D341Med (cell line): ENCODE data around the gene SF3A2.
"Not testable (repeated sequence)": the region's sequence is repeated elsewhere in the genome, so short reads cannot be mapped to it uniquely, and the experiment has no call there.

Experiments
- DNase-seq: peaks from one replicate; pipeline ENCODE4 v3.0.0; 2012; ENCODE audit warnings: low spot score

SF3A2 gene, protein sequence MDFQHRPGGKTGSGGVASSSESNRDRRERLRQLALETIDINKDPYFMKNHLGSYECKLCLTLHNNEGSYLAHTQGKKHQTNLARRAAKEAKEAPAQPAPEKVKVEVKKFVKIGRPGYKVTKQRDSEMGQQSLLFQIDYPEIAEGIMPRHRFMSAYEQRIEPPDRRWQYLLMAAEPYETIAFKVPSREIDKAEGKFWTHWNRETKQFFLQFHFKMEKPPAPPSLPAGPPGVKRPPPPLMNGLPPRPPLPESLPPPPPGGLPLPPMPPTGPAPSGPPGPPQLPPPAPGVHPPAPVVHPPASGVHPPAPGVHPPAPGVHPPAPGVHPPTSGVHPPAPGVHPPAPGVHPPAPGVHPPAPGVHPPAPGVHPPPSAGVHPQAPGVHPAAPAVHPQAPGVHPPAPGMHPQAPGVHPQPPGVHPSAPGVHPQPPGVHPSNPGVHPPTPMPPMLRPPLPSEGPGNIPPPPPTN

DNA sequence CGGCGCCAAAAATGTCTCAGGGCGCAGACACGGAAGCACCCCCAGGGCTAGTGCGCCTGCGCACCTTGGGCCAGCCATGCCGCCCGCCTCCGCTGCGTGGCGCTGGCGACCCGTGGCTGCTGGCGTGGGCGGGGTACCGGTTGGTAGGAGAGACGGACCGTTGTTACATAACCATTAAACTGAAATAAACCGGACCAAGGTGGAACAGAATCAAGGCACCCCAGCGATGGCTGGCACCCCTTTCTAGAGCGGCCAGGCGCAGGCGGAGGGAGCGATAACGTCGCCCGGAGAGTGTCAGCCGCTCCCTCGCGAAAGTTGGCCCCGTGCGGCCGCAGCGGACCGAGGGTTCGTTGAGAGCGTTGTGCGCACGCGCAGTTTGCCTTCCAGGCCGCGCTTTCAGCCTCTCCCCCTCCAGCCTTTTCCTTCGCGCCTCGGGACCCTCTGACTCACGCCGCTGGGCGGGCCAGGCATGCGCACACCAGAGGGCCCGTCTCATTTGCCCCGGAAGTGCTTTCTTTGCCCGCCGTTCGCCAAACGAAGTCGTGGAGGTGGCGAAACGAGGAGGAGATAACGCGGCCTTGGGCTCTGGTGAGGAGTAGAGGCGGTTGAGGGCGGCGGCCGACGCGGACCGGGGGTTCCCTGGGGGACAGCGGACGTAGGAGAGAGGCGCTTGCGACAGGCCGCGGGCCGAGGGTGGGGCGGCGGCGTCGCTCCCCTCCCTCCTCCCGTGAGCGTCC lies at the start of gene SF3A2, which contains the start of gene PLEKHJ1:
Gene SF3A2 (plus strand): TSS at position 511 of the 737 bp plus-strand sequence. CDS start 6,595 bp downstream, outside the sequence.
Gene PLEKHJ1 (minus strand): TSS at position 16 of the 737 bp plus-strand sequence. CDS start 81 bp downstream, outside the sequence.
- DNase-seq = peak; percentile 99

DNA sequence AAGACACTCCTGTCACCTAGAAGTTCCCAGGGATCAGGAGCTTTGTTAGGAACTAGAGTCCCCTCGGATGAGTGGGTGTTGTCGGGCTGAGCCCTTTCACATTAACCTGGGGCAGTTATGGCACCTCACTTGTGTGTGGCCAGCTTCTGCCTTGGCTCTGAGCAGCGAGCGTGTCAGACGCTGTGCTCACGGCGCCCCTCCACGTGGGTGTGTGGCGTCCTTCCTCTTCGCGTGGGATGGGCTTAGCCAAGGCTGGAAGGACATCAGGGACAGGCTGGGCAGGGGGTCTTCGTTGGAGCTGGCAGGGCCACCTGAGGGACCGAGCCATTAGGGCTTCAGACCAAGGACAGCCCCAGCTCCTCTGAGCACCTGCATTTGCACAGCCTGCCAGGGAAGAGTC lies 49.5 kb upstream of the SF3A2 start:
- DNase-seq = no peak

DNA sequence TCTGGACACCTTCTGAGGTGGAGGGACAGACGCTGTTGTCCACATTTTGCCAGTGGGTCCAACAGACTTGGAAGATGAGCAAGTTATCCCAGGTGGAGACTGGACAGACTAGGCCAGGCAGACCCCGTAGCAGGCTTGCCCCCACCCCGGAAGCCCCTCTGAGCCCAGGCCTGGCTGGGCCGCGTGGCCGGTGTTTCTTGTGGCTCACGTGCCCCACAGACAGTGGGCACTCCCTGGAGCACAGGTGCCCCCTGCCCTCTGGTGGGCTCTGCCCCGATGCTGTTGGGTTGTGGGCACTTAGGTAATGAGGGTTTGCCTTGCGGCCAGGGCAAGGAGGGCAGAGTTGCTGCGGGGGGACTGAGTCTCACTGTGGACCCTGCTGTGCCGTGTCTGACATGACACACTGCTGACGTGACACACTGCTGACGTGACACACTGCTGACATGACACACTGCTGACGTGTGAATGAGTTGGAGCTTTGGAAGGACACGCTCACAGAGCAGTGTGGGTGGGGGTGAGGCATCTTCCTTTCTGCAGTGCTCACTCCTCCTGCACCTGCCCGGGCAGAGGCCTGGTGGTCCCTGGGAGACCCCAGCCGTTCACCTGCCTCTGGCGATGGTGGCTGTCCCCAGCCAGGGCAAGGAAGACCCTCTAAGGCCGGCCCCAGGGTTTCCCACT lies 47.8 kb upstream of the SF3A2 start:
- no peak for DNase-seq

DNA sequence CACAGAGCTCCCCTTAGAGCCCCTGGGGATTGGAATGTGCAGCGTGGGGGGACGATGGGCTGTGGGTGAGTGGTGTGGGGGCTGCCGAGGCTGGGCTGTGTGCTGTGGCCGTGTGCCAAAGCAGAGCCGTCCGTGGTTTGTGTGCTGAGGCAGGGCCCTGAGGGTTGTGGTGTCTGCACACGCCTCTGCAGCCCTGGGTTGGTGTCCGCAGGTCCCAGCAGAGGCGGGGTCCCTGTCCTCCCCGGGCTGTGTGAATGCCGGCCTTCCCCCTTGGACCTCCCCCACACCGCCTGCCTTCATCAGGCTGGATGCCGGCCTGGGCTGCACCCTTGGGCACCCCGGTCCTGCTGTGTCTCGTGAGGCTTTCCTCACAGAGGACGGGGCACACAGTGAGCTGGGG lies 46.7 kb upstream of the SF3A2 start:
- no peak for DNase-seq

DNA sequence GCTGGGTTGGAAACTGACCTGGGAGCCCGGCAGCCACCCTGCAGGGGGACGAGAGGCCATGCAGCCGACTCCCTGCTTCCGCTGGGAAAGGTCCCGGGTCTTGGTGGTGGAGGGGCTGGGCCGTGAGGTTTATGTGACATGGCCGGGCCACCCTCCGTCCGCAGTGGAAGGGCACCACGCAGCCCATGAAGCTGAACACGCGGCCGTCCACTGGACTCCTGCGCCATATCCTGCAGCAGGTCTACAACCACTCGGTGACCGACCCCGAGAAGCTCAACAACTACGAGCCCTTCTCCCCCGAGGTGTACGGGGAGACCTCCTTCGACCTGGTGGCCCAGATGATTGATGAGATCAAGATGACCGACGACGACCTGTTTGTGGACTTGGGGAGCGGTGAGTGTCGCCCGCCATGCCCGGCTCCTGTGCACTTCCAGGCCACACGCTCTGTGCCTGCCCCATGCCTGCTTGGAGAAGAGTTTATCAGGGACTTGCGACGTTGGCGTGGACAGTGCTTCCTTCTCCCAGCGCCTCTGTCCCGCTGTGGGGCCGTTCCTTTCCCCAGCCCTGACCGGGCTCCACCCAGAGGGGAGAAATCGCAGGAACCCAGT lies 45.7 kb upstream of the SF3A2 start:
- DNase-seq = no peak

DNA sequence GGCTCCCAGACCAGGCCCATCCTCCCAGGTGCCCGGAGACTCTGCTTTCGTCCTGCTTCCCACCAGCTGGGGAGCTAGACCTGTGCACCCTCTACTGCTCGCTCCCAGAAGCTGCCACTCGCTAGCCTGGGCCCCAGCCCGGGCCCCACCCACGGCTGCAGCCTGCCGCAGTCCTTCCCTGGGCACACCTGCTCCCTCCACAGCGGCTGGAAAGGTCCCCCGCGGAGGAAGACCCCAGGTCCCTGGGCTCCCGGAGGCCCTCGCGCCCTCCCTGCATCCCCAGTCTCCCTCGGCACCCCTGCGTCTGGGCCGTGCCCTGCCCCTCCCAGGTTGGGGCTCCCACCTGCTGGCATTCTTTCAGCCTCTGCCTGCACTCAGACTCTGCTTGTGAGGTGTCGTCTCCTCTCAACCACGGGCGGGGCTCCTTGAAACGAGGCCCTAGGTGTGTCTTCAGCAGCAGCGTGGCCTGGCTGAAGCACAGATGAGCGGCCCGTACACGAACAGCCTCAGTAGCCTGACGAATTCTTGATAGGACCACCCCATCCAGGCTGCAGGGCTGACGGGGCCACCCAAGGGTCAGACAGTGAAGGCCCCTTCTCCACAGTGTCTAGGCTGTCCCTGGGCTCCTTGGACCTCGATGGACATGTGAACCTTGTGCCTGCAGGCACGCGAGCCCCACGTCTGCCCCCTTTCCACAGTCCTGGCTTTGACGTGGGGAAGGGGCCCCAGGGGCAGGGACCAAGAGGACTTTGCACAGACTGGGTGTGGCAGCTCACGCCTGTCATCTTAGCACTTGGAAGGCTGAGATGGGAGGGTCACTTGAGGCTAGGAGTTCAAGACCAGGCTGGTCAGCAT lies 44.9 kb upstream of the SF3A2 start:
- no peak for DNase-seq

DNA sequence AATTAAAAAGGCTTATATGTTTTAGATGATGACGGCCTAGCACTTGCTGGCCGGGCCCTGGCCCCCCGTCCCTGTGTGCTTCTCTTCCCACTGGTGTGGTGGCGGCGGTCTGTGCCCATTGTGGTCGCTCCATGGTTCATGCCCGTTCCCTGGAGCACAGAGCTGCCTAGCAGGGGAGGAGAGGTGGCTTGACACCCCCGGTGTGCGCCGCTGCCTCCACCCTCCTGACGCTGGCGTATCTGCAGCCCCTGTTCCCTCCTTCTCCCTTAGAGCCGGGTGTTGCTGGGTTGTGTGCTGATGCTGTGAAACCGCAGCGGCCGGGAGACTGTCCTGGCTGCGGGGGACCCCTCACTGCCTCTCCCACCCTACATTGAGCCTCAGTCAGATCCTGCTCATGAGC lies 43.8 kb upstream of the SF3A2 start:
- DNase-seq = no peak

DNA sequence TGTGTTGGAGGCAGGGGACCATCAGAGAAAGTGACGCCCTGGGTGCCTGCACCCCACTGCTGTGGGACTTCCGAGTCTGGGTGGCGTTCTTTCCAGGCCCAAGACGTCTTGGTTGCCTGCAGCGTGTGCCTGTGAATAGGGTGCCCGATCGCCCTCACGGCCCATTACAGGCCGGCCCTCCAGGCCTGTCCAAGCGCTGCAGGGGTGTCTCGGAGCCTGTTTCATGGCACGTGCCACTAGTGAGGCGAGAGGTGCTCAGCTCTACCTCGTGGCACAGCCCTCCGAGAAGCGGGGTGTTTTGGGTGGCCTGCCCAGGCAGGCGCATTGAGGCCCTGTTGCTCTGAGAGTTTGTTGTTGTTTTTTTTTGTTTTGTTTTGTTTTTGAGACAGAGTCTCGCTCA lies 42.8 kb upstream of the SF3A2 start:
- no peak for DNase-seq

DNA sequence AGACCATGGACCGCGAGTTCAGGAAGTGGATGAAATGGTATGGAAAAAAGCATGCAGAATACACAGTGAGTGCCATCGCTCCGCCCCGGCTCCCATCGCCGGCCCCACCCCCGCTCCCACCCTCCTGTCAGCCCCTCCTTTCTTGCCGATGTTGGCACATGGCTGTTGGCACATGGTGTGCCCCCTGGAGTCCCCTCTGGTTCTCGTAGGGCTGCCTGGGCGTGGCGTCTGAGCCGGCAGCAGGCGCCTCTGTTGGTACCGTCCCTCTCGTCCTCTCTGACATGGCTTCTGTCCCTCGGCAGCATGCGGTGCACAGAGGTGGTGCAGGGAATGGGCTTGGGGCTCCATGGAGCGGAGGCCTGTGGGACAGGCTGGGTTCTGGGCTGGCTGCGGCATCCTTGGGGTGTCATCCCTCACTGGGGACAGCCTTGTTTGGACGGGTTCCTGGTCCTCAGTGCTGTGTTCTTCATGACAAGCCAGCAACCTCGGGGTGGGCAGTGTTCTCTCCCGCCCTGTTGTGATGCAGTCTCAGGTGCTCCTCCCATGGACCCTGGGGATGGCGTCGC lies 42.0 kb upstream of the SF3A2 start:
- DNase-seq = no peak

DNA sequence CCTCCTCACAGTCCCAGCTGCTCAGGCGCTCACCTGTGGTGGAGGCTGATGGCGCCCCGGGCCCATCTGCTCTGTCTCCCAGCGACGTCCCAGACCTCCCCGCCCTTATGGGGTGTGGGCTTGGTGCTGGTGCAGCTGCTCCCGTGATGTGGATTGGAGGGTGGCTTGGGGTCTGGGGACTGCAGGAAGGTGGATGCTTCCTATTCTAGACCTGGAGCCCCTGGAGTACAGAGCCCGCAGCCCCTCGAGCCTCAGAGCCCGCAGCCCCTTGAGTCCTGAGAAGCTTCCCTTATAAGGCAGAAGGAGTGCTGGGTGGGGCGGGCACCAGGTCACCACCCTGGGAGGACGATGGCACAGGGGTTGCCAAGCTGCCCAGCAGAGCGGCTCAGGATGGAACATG lies 41.3 kb upstream of the SF3A2 start:
- DNase-seq = no peak

DNA sequence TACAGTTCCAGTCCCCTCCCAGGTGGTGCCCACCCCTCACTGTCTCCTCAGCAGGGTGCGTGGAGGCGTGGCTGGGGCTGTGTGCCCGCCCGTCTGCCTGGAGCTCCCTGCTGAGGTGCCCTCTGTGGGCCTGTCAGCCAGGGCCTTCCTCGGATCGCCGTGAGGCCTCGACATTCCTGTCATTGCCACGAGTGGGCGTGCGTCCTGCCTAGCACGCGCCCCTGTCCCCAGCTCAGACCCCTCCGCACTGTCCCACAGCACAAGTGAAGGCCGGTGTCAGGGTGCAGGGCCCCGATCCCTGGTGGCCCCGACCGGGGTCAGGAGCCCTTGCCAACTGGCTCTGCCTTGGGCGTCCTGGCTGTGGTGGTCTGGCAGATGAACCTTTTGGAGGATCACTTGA lies 40.7 kb upstream of the SF3A2 start:
- no peak for DNase-seq

DNA sequence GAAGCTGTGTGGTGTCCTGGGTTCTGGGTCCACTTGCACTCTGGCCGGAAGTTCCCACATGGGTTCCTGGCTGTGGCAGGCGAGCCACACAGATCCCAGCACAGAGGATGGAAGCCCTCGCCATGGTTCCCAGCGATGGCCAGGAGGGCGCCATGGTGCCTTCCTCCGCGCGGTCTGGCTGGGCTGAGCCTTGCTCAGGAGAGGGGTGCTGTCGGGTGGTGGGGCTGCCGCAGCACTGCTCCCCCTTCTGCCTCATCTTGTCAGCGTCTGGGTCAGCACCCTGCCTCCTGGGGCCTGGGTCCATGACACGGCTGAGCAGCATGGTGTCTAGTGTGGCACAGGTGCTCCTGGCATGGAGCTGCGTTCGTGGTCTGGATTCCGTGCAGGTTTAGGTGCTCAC lies 39.4 kb upstream of the SF3A2 start:
- no peak for DNase-seq

DNA sequence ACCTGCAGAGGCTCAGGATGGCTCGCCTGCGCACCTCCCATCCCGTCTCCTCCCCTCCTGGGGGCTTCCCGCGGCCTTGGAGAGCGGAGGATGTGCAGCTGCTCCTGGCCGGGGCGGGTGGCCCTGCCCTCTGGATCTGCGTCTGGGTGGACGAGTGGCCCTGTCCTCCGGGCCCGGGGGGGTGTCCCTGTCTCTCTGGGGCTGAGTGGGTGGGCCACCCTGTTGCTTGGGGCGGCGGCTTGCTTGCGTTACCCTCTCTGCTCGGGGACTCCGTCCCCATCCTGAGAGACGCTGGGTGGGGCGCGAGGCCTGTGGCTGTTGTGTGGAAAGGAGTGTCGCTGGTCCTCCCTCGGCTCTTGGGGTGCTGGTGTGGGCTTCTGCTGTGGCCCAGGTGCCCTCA lies 38.3 kb upstream of the SF3A2 start:
- DNase-seq = no peak

DNA sequence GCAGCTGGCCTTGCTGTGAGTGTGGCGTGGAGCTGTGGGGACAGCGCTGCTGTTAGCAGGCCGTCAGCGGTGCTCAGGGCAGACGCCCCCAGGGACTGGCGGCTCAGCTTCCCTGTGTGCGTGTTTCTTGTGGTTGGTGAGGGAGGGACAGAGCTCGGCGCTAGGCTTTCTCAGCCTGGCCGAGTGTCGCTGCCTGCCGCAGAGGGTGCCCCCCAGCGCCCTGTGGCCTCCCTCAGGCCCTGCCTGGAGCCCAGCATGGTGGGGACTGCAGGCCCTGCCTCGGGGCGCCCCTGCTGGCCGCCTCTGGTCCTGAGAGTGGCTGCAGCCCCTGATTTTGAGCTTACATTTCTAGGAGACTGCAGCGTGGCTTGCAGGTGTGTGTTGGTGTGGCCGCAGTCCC lies 37.4 kb upstream of the SF3A2 start:
- peak; percentile 72 for DNase-seq

DNA sequence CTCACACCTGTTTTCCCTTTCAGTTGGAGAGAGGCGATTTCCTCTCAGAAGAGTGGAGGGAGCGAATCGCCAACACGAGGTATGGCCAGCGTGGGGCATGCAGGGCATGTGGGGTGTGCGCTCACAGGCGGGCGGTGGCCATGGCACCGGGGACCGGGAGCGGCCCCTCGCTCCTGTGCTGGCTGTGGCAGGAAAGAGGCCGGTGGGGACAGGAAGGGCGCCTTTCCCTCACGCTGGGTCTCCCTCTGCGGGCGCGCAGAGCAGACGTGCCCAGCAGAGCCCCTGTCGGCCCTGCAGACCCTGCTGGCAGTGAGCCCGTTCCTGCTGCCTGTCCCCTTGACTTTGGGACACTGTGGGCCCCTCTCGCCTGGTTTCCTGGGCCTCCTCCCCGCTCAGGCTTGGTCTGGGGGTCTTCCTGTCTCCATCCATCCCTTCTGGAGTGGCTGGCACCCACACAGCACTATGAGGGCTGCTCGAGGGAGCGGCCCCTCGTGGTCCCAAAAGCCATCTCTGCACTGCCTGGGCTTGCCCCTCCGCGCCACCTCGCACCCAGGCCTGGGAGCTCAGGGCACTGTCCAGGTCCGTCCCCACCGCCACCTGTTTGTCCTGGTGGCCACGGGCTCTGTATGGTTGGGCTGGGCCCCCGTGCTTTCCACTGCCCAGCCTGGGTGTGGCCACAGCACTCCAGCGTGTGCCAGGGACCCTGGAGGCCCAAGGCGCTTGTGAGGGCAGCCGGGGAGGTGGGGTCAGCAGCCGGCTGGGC lies 36.6 kb upstream of the SF3A2 start:
- DNase-seq = no peak

DNA sequence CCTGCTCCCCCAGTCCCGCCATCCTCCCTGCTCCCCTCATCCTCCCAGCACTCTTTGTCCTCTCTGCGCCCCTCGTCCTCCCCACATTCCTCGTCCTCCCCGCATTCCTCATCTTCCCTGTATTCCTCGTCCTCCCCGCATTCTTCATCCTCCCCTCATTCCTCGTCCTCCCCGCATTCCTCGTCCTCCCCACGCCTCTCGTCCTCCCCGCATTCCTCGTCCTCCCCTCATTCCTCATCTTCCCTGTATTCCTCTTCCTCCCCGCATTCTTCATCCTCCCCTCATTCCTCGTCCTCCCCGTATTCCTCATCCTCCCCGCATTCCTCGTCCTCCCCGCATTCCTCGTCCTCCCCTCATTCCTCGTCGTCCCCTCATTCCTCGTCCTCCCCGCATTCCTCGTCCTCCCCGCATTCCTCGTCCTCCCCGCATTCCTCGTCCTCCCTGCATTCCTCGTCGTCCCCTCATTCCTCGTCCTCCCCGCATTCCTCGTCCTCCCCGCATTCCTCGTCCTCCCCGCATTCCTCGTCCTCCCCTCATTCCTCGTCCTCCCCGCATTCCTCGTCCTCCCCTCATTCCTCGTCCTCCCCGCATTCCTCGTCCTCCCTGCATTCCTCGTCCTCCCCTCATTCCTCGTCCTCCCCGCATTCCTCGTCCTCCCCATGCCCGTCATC lies 35.9 kb upstream of the SF3A2 start:
- DNase-seq = not testable (repeated sequence)

DNA sequence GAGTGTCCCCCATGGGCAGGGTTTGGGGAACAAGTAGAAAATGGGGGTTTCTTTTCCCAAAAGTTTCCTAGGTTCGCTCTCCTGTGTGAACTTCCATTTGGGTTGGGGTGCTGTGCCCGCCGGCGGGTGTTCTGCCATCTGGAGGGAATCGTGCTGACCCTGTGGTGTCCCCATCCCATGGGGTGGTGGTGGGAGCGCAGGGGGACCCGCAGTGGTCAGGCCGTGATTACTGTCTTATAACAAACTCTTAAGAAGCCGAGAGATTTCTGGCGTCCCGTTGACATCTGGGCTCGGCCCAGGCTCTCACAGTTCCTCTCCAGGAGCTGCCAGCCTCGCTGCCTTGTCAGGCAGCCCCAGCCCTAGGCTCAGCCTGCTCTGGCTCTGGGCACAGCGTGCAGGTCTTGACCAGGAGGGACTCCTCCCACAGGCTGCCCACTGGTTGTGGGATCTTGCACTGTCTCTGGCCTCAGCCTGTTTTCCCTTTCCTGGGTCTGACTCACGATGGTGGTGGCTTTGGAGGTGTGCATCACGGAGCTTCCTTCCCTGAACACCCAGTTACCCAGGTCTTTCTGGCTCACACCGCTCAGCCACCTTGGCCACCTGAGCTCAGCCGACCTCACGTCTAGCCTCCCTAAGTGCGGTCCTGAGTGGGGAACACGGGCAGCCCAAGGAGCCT lies 35.0 kb upstream of the SF3A2 start:
- DNase-seq = no peak

DNA sequence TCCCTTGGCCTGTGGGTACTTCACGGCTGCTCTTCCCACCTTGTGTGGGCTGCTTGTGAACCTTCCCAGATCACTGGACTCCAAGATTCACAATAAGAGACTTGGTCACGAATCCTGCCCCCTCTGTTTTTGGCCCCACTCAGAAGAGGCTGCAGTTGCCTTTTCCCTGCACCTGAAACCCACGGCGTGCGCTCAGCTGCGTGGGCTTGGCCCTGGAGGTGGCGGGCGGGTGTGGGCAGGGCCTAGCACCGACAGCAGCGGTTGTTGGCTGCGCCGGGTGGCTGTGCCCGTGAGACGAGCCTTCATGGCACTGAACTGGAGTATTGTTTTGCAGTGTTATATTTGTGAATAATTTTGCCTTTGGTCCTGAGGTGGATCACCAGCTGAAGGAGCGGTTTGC lies 34.3 kb upstream of the SF3A2 start:
- no peak for DNase-seq

DNA sequence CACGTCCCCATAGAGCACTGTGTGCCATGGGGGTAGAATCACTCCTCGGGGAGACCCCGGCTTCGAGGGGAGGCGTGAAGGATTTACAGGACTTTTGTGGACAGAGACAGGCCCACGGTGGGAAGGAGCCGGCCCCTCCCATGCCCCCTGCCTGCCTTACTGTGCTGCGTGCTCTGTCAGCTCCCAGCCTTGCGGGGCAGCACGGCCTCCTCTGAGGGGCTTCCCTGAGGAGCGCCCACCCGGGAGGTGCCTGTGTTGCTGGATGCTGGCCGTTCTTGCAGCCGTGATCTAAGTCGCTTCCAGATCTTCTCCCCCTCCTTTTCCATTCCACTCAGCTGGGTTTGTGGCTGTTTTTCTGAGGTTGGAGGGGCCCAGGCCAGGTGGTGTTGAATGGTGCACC lies 29.6 kb upstream of the SF3A2 start:
- DNase-seq = no peak
